Loucy (cell line): ENCODE results near the gene YBX3.

ENCODE experiments used
- H2AFZ ChIP-seq: fragments of 200-600 bp; sonication (generic); 2 replicates; pipeline ENCODE4 v1.6.0; 2016; ENCODE audit warnings: antibody characterized with exemption, mild to moderate bottlenecking, low read length, moderate library complexity
- H3F3A ChIP-seq: fragments of 200-600 bp; 2 replicates; pipeline ENCODE4 v1.6.0; 2016; ENCODE audit warnings: antibody characterized with exemption, low read depth, mild to moderate bottlenecking
- H3K27me3 ChIP-seq: fragments of 200-600 bp; sonication (generic); 2 replicates; pipeline ENCODE4 v1.6.1; 2014; ENCODE audit warnings: low read length, mild to moderate bottlenecking; ENCODE audit not compliant: insufficient read depth, poor library complexity, severe bottlenecking
- H3K36me3 ChIP-seq: fragments of 200-600 bp; sonication (generic); 2 replicates; pipeline ENCODE4 v1.6.1; 2016; ENCODE audit warnings: low read length; ENCODE audit not compliant: insufficient read depth
- H3K4me1 ChIP-seq: fragments of 200-600 bp; sonication (generic); 2 replicates; pipeline ENCODE4 v1.5.1; 2014; ENCODE audit warnings: low read length, mild to moderate bottlenecking; ENCODE audit not compliant: insufficient read depth, poor library complexity, severe bottlenecking
- H3K4me2 ChIP-seq: fragments of 200-600 bp; sonication (generic); 2 replicates; pipeline ENCODE4 v1.6.0; 2014; ENCODE audit warnings: antibody characterized with exemption, low read length, low read depth, mild to moderate bottlenecking; ENCODE audit not compliant: poor library complexity, severe bottlenecking
- H3K4me3 ChIP-seq: fragments of 200-600 bp; sonication (generic); 2 replicates; pipeline ENCODE4 v1.5.1; 2014; ENCODE audit warnings: low read length, mild to moderate bottlenecking, mixed read lengths; ENCODE audit not compliant: poor library complexity, severe bottlenecking
- H3K79me2 ChIP-seq: fragments of 200-600 bp; sonication (generic); 2 replicates; pipeline ENCODE4 v1.6.1; 2014; ENCODE audit warnings: low read length; ENCODE audit not compliant: insufficient read depth
- H3K9ac ChIP-seq: fragments of 200-600 bp; sonication (generic); 2 replicates; pipeline ENCODE4 v1.6.0; 2014; ENCODE audit warnings: mild to moderate bottlenecking, low read depth, low read length, moderate library complexity; ENCODE audit not compliant: poor library complexity, severe bottlenecking
- H3K9me2 ChIP-seq: fragments of 200-600 bp; sonication (generic); replicated peaks from 2 replicates; pipeline ENCODE4 v1.6.1; 2016; ENCODE audit warnings: low read depth, low read length, mixed read lengths
- H3K9me3 ChIP-seq: fragments of 200-600 bp; sonication (generic); 2 replicates; pipeline ENCODE4 v1.6.1; 2014; ENCODE audit warnings: mild to moderate bottlenecking, antibody characterized with exemption, low read length, low read depth; ENCODE audit not compliant: insufficient read depth
- H4K20me1 ChIP-seq: fragments of 200-600 bp; sonication (generic); 2 replicates; pipeline ENCODE4 v1.6.0; 2014; ENCODE audit warnings: antibody characterized with exemption, low read length, mild to moderate bottlenecking; ENCODE audit not compliant: insufficient read depth, poor library complexity, severe bottlenecking
- EZH2phosphoT487 ChIP-seq: fragments of 200-600 bp; IDR thresholded peaks from 2 replicates; pipeline ENCODE4 v1.6.1; 2018; ENCODE audit warnings: antibody characterized with exemption, mild to moderate bottlenecking, moderate library complexity, borderline replicate concordance
- TF ChIP-seq, protein P1 (sequence below): fragments of 200-600 bp; sonication (generic); conservative IDR thresholded peaks from 2 replicates; pipeline ENCODE4 v1.5.1; 2014; ENCODE audit warnings: mild to moderate bottlenecking, antibody characterized with exemption, low read length

The YBX3 gene

GRCh38 chr12:10720974-10721650 is 2.0 kb downstream of the YBX3 start:
- no peaks in the 10 kb centered on the region for H3K9me3 ChIP-seq
- peak overlapping the region; percentile 74 for H3K4me2 ChIP-seq
- H3K79me2 ChIP-seq = peaks cover 77% of the 10 kb centered on the region
- TF ChIP-seq EZH2phosphoT487 = no peak
- TF ChIP-seq, protein P1, sequence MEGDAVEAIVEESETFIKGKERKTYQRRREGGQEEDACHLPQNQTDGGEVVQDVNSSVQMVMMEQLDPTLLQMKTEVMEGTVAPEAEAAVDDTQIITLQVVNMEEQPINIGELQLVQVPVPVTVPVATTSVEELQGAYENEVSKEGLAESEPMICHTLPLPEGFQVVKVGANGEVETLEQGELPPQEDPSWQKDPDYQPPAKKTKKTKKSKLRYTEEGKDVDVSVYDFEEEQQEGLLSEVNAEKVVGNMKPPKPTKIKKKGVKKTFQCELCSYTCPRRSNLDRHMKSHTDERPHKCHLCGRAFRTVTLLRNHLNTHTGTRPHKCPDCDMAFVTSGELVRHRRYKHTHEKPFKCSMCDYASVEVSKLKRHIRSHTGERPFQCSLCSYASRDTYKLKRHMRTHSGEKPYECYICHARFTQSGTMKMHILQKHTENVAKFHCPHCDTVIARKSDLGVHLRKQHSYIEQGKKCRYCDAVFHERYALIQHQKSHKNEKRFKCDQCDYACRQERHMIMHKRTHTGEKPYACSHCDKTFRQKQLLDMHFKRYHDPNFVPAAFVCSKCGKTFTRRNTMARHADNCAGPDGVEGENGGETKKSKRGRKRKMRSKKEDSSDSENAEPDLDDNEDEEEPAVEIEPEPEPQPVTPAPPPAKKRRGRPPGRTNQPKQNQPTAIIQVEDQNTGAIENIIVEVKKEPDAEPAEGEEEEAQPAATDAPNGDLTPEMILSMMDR = no peak
- H3K27me3 ChIP-seq = no peaks in the 10 kb centered on the region
- H3K9ac ChIP-seq = peak overlapping the region; percentile 79
- no peak overlapping the region for H2AFZ ChIP-seq
- H3K36me3 ChIP-seq = 0 out of 2 replicates have a peak, but pooled peaks cover 2% of the 10 kb centered on the region
- peak overlapping the region; percentile 94 for H3K4me3 ChIP-seq
- peaks cover 48% of the 10 kb centered on the region for H3K4me1 ChIP-seq
- peaks cover 28% of the 10 kb centered on the region for H4K20me1 ChIP-seq
- no peaks in the 10 kb centered on the region for H3F3A ChIP-seq
- H3K9me2 ChIP-seq = no peaks in the 10 kb centered on the region

DNA sequence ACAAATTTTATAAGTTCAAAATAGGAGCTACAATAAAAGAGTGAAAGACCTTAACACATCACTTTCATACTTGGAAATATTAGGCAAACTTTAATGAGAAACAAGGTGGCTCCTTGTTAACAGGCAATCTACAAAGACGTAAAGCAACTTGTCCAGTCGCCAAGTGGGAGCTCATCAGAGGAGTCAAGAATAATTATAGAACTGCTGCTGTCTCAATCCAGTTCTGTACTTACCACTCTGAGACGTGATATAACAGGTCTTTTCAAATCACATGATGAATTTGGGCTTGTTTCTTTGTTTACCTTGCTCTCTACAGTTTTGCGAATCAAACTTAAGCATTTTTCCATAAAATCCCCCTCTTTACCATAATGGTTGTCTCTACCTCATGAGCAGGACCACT is 3.6 kb downstream of the YBX3 start:
- Histone ChIP-seq H3K4me2 (peak overlapping the region; percentile 74), H3K4me3 (peak overlapping the region; percentile 94), H3K79me2 (peaks cover 81% of the 10 kb centered on the region)

GRCh38 chr12:10718279-10718821 is 4.8 kb downstream of the YBX3 start:
- H2AFZ ChIP-seq = no peak overlapping the region
- TF ChIP-seq EZH2phosphoT487 = no peak
- TF ChIP-seq, protein P1 = no peak
- H3K4me3 ChIP-seq = peak overlapping the region; percentile 94
- peak overlapping the region; percentile 74 for H3K4me2 ChIP-seq
- H3K9ac ChIP-seq = peak overlapping the region; percentile 79
- H3K79me2 ChIP-seq = peaks cover 81% of the 10 kb centered on the region
- H3K27me3 ChIP-seq = no peaks in the 10 kb centered on the region
- peaks cover 21% of the 10 kb centered on the region; the same call in 1 of the 2 replicates for H3K36me3 ChIP-seq
- peaks cover 2% of the 10 kb centered on the region; the same call in 1 of the 2 replicates for H3F3A ChIP-seq
- H3K4me1 ChIP-seq = peaks cover 43% of the 10 kb centered on the region
- no peaks in the 10 kb centered on the region for H3K9me2 ChIP-seq
- H4K20me1 ChIP-seq = peaks cover 32% of the 10 kb centered on the region
- no peaks in the 10 kb centered on the region for H3K9me3 ChIP-seq

More for the DNA sequence above, 3.6 kb downstream of the YBX3 start:
- H2AFZ ChIP-seq = no peak overlapping the region
- peak overlapping the region; percentile 79 for H3K9ac ChIP-seq
- H3K9me2 ChIP-seq = no peaks in the 10 kb centered on the region
- H3K4me1 ChIP-seq = peaks cover 53% of the 10 kb centered on the region
- TF ChIP-seq EZH2phosphoT487 = no peak
- TF ChIP-seq, protein P1 = no peak
- H3F3A ChIP-seq = peaks cover 2% of the 10 kb centered on the region; the same call in 1 of the 2 replicates
- H3K27me3 ChIP-seq = no peaks in the 10 kb centered on the region
- peaks cover 32% of the 10 kb centered on the region for H4K20me1 ChIP-seq
- no peaks in the 10 kb centered on the region for H3K9me3 ChIP-seq
- H3K36me3 ChIP-seq = peaks cover 10% of the 10 kb centered on the region; the same call in 1 of the 2 replicates
